ENCODE measurements around the gene ZC3HAV1.

DNA sequence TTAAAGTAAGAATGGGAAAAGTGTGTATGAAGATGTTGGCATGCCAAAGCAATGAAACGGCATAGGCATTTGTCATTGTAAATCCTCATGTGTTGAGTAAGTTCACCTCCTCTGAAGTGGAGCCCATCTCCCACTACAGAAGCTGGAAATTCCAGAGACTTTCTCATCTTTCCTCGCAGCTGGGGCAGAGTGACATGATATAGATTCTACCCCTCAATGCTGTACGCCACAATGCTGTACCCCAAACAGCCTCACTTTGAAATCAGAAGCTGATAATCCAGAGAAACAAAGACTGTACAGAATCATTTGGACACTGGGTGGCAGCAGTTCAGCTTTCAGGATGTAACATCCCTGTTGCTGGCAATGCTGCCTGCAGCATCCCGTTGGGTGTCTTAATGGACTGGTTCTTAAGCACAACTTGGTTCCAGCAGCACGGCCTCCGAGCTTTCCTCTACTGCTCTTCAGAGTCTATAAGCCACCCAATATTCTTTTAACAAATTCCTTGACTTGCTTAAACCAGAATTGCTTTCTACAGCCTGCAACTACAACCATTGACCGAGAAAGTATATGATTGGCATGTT is 92.5 kb downstream of the ZC3HAV1 start:
- TF ChIP-seq, protein P1, sequence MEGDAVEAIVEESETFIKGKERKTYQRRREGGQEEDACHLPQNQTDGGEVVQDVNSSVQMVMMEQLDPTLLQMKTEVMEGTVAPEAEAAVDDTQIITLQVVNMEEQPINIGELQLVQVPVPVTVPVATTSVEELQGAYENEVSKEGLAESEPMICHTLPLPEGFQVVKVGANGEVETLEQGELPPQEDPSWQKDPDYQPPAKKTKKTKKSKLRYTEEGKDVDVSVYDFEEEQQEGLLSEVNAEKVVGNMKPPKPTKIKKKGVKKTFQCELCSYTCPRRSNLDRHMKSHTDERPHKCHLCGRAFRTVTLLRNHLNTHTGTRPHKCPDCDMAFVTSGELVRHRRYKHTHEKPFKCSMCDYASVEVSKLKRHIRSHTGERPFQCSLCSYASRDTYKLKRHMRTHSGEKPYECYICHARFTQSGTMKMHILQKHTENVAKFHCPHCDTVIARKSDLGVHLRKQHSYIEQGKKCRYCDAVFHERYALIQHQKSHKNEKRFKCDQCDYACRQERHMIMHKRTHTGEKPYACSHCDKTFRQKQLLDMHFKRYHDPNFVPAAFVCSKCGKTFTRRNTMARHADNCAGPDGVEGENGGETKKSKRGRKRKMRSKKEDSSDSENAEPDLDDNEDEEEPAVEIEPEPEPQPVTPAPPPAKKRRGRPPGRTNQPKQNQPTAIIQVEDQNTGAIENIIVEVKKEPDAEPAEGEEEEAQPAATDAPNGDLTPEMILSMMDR (IDR thresholded peaks at IDR 0.05): peak; percentile 54 to 81 (median 71)
- no peak for TF ChIP-seq POLR2A (IDR thresholded peaks at IDR 0.05)

Measured in adrenal gland (tissue), 5 donors.